Measurements from ENCODE around the gene MYO7A.

MYO7A gene

GRCh38 chr11:77217156-77217555 lies 89.1 kb downstream of the MYO7A start:
- no peak for DNase-seq (ENCODE audit: low read depth)

GRCh38 chr11:77223797-77224196 lies 95.8 kb downstream of the MYO7A start:
- DNase-seq (ENCODE audit: low read depth) = no peak

- DNase-seq (ENCODE audit: low read depth) = no peak
These were observed 103.0 kb downstream of the MYO7A start for GRCh38 chr11:77230878-77231605.

GRCh38 chr11:77231800-77232199 lies 103.8 kb downstream of the MYO7A start:
- no peak for DNase-seq (ENCODE audit: low read depth)

- DNase-seq (ENCODE audit: low read depth) = no peak
These were observed 104.2 kb downstream of the MYO7A start for GRCh38 chr11:77232242-77232641.

GRCh38 chr11:77233011-77233410 lies 105.0 kb downstream of the MYO7A start:
- no peak for DNase-seq (ENCODE audit: low read depth)

GRCh38 chr11:77236901-77237300 lies 108.9 kb downstream of the MYO7A start:
- DNase-seq (ENCODE audit: low read depth) = no peak

- peak; percentile 91 for DNase-seq (ENCODE audit: low read depth)
These were observed 116.4 kb downstream of the MYO7A start for GRCh38 chr11:77244277-77245027.

- DNase-seq (ENCODE audit: low read depth) = no peak
These were observed 121.4 kb downstream of the MYO7A start for GRCh38 chr11:77249427-77249826.

- no peak for DNase-seq (ENCODE audit: low read depth)
These were observed 123.0 kb downstream of the MYO7A start for GRCh38 chr11:77250881-77251640.

- no peak for DNase-seq (ENCODE audit: low read depth)
These were observed 124.7 kb downstream of the MYO7A start for GRCh38 chr11:77252555-77253270.

GRCh38 chr11:77253690-77254089 lies 125.6 kb downstream of the MYO7A start:
- DNase-seq (ENCODE audit: low read depth) = no peak

- no peak for DNase-seq (ENCODE audit: low read depth)
These were observed 131.6 kb downstream of the MYO7A start for GRCh38 chr11:77259641-77260040.

GRCh38 chr11:77262803-77263202 lies 134.8 kb downstream of the MYO7A start:
- no peak for DNase-seq (ENCODE audit: low read depth)

Measured in GM04503 (cell line).